ENCODE results near the gene SMG5.

- no peak for TF ChIP-seq CTCF (IDR thresholded peaks at IDR 0.05; ENCODE audit: insufficient read depth, low read length, poor library complexity, severe bottlenecking)
- no peak for TF ChIP-seq EZH2phosphoT487 (conservative IDR thresholded peaks at IDR 0.05; ENCODE audit: low read length)
Measured at GRCh38 chr1:156214024-156214748, 68.4 kb downstream of the SMG5 start.

Data from SU-DHL-6 (cell line).